Measurements from ENCODE around the gene ASIC2.
A peak's percentile ranks its signal among the peaks of the same experiment; 100 is the strongest.

Gene ASIC2

DNA sequence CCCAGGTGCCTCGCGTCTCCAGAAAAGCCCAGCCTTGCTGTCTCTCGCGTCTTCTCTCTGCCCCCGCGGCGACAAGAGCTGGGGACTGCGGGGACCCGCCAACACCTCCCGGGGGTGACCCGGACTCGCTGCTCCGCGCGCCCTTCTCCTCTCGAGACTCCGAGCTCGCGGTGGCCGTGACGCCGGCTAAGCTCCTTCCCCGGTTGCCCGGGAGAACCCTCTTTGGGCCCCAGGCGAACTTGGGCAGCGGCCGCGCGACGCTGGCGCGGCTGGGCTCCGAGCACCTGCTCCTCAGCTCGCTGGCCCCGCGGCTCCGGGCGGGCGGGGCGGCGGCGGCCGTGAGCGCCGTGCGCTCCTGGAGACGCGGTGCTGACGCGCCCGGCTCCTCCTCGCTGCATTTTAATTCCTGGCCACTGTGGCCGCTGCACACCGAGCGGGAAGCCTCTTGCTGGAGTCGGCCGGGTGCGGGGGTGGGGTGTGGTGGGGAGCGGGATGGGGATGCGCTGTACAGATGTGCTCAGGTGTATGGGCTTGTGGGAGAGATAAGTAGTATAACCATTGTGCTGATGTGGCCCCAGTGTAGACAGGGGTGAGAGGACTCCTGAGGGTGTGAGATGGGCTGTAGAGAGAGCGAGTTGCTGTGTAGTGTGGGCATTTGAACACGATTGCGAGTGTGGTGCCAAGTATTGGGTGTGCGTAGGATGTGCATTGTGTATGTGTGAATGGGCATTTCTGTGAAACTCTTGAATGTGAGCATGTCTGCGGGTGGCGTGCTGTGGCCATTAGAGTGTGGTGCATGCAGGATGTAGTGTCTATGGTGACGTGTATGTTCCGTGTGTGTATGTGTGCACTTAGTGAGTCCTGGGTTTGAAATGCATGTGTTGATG, at the start of gene ASIC2:
Gene ASIC2 (minus strand): TSS at position 315 of the 887 bp plus-strand sequence.
- DNase-seq: no peak

GRCh38 chr17:33342025-33342424, 48.9 kb upstream of the ASIC2 start:
- DNase-seq: no peak

- DNase-seq: no peak
These were observed 45.1 kb upstream of the ASIC2 start for GRCh38 chr17:33338242-33338641.

GRCh38 chr17:33335491-33336173, 42.5 kb upstream of the ASIC2 start:
- no peak for DNase-seq

DNA sequence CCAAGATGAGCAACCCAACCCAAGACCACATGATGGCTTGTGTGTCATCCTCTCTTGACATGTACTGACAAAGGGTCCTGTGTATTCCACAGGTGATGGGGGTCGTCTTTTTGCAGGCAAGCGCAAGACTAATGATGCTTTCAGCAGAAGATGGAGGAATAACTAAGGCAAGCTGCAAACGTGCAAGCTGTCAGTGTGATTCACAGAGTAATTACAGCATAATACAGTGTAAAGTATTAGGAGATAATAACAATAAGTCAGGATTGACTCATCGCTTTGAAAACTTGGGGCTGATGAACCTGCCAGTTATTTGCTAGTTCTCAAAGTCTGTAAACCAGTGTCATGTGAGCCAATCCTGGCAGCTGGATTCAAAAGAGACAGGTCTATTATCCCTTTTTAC, 41.6 kb upstream of the ASIC2 start:
- no peak for DNase-seq

DNA sequence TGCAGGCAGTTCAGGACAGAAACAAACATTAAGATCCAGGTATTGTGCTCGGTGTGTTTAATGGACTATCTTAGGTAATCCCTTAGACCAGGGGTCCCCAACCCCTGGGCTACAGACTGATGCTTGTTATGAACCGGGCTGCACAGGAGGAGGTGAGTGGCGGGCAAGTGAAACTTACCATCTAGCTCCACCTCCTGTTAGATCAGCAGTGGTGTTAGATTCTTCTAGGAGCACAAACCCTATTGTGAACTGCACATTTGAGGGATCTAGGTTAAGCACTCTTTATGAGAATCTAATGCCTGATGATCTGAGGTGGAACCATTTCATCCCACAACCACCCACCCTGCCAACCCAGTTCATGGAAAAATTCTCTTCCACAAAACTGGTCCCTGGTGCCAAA, 37.8 kb upstream of the ASIC2 start:
- DNase-seq: no peak

DNA sequence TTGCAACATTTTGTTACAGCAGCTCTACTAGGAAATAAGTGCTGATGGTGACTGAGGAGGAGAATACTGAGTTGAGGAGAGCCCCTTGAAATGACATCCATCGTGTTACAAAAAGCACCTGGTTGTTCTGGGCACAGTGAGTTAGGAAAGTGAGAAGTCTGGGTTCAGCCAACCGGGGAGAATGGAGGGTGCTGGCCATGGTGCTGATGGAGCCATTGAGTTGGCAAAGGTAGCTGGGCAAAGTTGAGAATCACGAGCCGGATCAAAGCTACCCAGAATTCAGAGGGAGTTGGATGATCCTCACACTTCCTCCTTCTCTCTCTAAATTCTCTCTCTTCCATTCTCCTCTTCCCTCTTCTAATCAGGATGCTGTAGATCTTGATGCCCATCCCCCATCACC, 35.0 kb upstream of the ASIC2 start:
- DNase-seq: peak; percentile 35

DNA sequence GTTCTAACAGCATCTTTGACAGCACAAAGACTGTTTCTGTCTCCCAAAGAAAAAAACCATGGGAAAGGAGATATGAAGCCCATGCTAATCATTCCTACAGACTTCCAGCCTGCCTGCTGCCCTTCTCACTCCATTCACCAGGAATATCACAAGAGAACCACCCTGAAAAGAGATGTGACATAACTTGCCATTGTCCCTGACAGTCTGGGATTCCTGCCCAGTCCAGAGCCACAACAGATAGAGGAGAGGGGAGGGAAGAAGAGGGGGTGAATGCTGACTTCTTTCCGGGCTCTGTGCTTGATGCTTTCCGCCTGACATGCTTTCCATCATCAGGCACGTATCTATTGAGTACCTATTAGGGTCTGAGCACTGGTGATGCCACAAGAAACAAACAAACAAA, 31.6 kb upstream of the ASIC2 start:
- no peak for DNase-seq

DNA sequence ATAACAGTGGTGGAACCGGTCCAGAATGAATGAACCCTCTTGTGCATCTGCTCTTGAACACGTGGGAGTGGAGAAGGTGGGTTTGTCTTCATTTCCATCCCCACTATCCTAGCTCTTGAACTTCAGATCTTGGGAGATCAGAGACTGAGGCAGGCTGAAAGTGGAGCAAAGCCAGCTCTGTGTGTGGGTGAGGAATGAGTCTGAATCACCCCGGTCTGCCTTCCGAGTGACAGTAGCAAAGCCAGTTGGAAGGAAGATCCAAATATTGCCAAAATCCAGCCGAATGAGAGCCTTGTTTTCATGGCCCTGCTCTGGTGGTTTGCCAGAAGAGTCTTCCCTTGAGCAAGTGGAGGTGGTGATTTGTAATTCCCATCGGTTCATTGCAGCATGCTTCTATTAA, 29.0 kb upstream of the ASIC2 start:
- no peak for DNase-seq

DNA sequence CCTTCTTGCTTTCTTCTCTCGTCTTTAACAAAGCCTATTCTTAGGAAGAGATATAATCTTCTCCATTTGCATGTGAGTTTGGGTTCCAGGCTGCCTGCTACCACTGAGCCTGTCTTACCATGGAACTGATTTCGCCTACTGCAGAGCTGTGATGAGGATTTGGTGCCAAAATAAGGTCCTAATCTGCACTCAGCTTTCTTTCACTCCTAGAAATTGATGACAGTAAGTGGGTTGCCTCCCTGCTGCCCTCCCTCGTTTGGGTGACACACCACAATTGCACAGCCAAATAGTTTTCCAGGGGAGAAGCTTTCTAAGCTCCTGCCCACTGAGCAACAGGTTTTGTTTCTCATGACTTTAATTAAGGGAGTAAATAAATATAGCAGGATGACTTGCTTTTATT, 25.1 kb upstream of the ASIC2 start:
- DNase-seq: no peak

DNA sequence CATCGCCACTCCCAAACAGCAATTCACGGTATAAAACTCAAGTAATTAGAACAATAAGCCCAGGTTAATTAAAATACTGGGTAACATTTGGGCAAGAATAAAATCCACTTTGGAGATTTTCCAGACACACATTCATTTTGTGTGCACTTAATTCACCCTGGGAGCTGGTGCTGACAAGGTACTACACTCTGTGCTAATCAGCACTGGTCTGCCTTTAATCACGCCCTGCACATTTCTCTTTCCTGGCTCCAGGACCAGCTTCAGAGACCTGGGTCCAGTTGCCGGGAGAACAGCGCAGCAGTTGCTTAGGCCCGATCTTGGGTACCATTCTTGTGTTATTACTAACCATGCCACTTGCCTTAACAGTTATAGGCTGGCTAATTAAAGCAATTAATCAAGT, 23.7 kb upstream of the ASIC2 start:
- DNase-seq: no peak

DNA sequence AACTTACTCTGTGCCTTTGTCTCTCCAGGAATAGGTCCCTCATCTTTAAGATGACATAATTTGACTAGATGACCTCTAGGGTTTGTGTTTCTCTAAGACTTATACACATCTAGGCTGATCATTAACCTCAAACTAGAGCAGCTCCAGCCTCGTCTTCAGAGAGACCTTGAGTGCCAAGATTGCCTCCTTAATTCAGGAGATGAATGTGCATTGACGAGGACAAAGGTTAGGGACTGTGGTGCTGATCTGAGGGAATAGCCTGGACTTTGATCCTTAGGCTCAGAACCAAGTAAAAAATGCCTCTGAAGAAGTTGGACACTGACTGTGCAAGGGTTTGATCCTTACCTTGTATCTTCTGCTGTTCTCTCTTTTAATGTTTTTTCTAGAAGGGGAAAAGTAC, 17.2 kb upstream of the ASIC2 start:
- DNase-seq: no peak

DNA sequence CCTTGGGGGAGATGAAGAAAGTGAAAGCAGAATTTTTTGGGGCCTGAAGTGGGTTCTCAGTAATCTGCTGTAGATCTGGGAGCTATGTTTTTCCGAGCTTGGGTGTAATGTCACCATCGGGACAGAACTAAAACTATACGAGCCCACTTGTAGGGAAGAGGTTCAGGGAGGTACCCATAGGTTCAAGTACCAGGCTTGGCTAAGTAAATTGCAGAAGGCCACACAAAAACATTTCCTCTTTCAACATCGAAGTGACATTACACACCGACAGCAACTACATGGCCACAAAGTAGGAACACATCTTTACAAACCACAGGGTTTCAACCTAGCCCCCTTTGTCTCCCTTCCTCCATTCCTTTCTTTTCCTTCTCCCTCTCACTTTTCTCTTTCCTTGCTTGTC, 10.2 kb upstream of the ASIC2 start:
- DNase-seq: no peak

- DNase-seq: no peak
These were observed 9.3 kb upstream of the ASIC2 start for GRCh38 chr17:33302394-33302793.

DNA sequence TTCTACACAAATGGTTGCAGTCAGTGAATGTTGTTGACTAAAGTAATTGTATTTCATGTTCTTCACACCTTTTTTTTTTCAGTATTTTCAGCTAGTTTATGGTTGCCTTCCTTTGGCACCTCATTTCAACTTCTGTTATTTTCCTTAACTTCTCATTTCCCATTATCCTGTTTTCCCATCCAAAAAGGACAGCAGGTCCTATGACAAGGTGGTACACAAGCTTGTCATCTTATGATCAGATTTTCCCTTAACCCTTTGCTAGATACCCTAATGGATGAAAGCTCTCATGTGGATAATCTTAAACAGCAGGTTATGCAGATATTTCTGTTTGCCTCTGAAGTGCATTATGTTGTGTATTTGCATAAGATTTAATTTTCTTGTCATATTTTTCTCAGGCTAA, 7.1 kb upstream of the ASIC2 start:
- no peak for DNase-seq

GRCh38 chr17:33299115-33299514, 6.0 kb upstream of the ASIC2 start:
- no peak for DNase-seq

GRCh38 chr17:33297643-33298042, 4.5 kb upstream of the ASIC2 start:
- DNase-seq: no peak

- DNase-seq: no peak
These were observed 1.9 kb upstream of the ASIC2 start for GRCh38 chr17:33294994-33295393.

GRCh38 chr17:33292201-33292980, 704 bp downstream of the ASIC2 start:
- peak; percentile 45 for DNase-seq

- DNase-seq: no peak
These were observed 1.6 kb downstream of the ASIC2 start for GRCh38 chr17:33291248-33292200.

DNA sequence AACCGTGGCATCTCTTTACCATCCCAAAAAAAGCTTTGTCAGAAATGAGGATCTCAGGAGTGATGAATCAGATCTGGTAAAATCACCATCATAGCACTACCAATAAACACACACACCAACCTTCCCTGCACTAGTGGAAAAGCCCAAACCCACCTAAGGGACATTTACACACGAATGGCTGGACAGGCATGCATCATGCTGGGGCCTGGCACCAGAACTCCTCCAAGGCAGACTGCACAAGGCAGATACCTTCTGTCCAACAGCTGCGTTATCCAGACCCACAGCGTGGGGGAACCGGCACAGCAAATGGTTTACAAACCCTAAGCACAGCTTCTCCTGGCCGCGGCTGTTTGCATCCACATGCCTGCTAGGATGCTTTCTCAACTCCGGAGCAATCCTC, 2.8 kb downstream of the ASIC2 start:
- DNase-seq: no peak

DNA sequence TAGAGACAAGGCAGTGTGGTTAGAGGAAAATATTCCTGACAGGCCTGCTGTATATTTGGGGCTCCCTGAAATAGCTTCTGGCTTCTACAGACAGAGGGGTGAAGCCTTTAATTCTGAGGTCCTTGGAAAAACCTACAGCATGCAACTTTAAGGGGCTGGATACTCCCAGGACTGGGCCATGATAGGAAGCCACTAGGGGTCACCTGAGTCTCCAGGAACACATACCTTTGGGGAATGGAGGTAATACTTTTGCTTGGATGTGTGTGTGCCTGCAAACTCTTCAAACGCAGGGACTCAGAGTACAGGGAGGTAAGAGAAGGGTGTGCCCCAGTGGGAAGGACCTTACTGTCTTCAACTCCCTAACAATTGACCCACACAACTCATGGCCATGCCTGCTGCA, 4.1 kb downstream of the ASIC2 start:
- DNase-seq: no peak

Measured in kidney glomerular epithelial cell (primary cell).